GM12878 (cell line): ENCODE results near the gene RASSF8. TPM values are rescaled to one million over a fixed set of nuclear protein-coding genes. Genes with fewer than 3 reads are reported as not detected.

Experiments
- ATAC-seq: fragments of 200-7000 bp; cut with Tn5 transposase; 3 replicates; pipeline ENCODE4 v1.9.1; 2020; ENCODE audit warnings: mild to moderate bottlenecking, moderate library complexity
- Bru-seq: library from RNA; stranded (reverse); fragments of 400-500 nt; gene quantifications from one replicate; lab custom pipeline; 2021; lab: Mats Ljungman, UMichigan
- BruChase-seq, 2 experiments: library from RNA; stranded (reverse); fragments of 400-500 nt; gene quantifications; one replicate each; lab custom pipeline; 2021; lab: Mats Ljungman, UMichigan
- BruUV-seq: library from RNA; stranded (reverse); fragments of 400-500 nt; replicated peaks from 2 replicates; lab custom pipeline; 2021; lab: Mats Ljungman, UMichigan
- CTCF ChIA-PET: fragments of 300-600 bp; sonication (Branson Sonifier 250); formaldehyde crosslinking; extraction: SDS; loops from one replicate; lab custom pipeline; 2021; ENCODE audit warnings: inconsistent platforms; lab: Yijun Ruan, JAX
- POLR2A ChIA-PET: fragments of 350-600 bp; formaldehyde crosslinking; extraction: SDS; loops from one replicate; lab custom pipeline; 2021; ENCODE audit warnings: inconsistent platforms; lab: Charles Lee
- RAD21 ChIA-PET: fragments of 300-600 bp; sonication (Branson Sonifier 250); formaldehyde crosslinking; loops from one replicate; lab custom pipeline; 2023; ENCODE audit warnings: antibody characterized with exemption; ENCODE audit not compliant: unreplicated experiment; lab: Charles Lee
- SMC1A ChIA-PET: fragments of 300-600 bp; sonication (Branson Sonifier 250); formaldehyde crosslinking; loops from one replicate; lab custom pipeline; 2023; ENCODE audit not compliant: unreplicated experiment, uncharacterized antibody; lab: Charles Lee
- DNase-seq: peaks from one replicate; pipeline ENCODE4 v3.0.0-alpha.2; 2011; ENCODE audit warnings: low read depth, low spot score
- FAIRE-seq: peaks from 3 replicates; lab custom pipeline; 2011; peaks lifted over from hg19 to GRCh38; lab: Jason Lieb, UNC
- H2AFZ ChIP-seq: 2 replicates; pipeline ENCODE4 v1.6.0; 2011; ENCODE audit warnings: low read depth, low read length, control low read depth; ENCODE audit not compliant: control insufficient read depth
- H3K27ac ChIP-seq: 2 replicates; pipeline ENCODE4 v1.5.1; 2011; ENCODE audit warnings: control low read depth; ENCODE audit not compliant: control insufficient read depth, insufficient read depth
- H3K27me3 ChIP-seq, 2 experiments: replicated peaks in 1 of 2; 2 replicates each; pipeline versions ENCODE4 v1.6.0 to v1.6.1; 2011; ENCODE audit warnings: low read length in 1 of 2; ENCODE audit not compliant: control insufficient read depth in 2 of 2, insufficient read depth in 2 of 2
- H3K36me3 ChIP-seq, 2 experiments: 2 replicates each; pipeline ENCODE4 v1.5.1; 2011; ENCODE audit warnings: low read length in 1 of 2; ENCODE audit not compliant: control insufficient read depth in 2 of 2, insufficient read depth in 2 of 2
- H3K4me1 ChIP-seq: 2 replicates; pipeline ENCODE4 v1.6.1; 2011; ENCODE audit warnings: mild to moderate bottlenecking, low read length, moderate library complexity, mixed read lengths; ENCODE audit not compliant: control insufficient read depth, insufficient read depth
- H3K4me2 ChIP-seq: 2 replicates; pipeline ENCODE4 v1.6.0; 2011; ENCODE audit warnings: control low read depth; ENCODE audit not compliant: control insufficient read depth, insufficient read depth
- H3K4me3 ChIP-seq: fragments of 200-600 bp; sonication (generic); 2 replicates; pipeline ENCODE4 v1.5.1; 2016
- H3K79me2 ChIP-seq: 2 replicates; pipeline ENCODE4 v1.6.0; 2011; ENCODE audit warnings: low read length; ENCODE audit not compliant: control insufficient read depth, insufficient read depth
- H3K9ac ChIP-seq: 2 replicates; pipeline ENCODE4 v1.8.0; 2011; ENCODE audit warnings: low read length, control low read depth, mixed read lengths; ENCODE audit not compliant: control insufficient read depth, insufficient read depth
- H3K9me3 ChIP-seq: replicated peaks from 3 replicates; pipeline ENCODE4 v1.5.1; 2011; ENCODE audit warnings: mild to moderate bottlenecking, low read length; ENCODE audit not compliant: control insufficient read depth, insufficient read depth
- H4K20me1 ChIP-seq: 2 replicates; pipeline ENCODE4 v1.6.0; 2011; ENCODE audit not compliant: control insufficient read depth, insufficient read depth
- GABPA ChIP-seq: IDR thresholded peaks from 2 replicates; pipeline ENCODE4 v1.6.1; 2014; ENCODE audit warnings: antibody characterized with exemption, low read depth, mild to moderate bottlenecking, inconsistent platforms
- MTA3 ChIP-seq: IDR thresholded peaks from 2 replicates; pipeline ENCODE4 v1.6.1; 2012; ENCODE audit warnings: low read length, inconsistent platforms, borderline replicate concordance
- NR2F1 ChIP-seq: fragments of 450-650 bp; conservative IDR thresholded peaks from 2 replicates; pipeline ENCODE4 v1.6.1; 2017; ENCODE audit warnings: mild to moderate bottlenecking
- PAX8 ChIP-seq: fragments of 450-650 bp; IDR thresholded peaks from 2 replicates; pipeline ENCODE4 v1.6.1; 2017; ENCODE audit warnings: mild to moderate bottlenecking, moderate library complexity
- TARDBP ChIP-seq: IDR thresholded peaks from 2 replicates; pipeline ENCODE4 v1.6.1; 2016; ENCODE audit warnings: borderline replicate concordance
- WGBS: methylation state at CpG from one replicate; pipeline ENCODE4 v1.1.6; 2016; ENCODE audit warnings: low lambda C conversion rate; ENCODE audit not compliant: insufficient replicate concordance, insufficient coverage; ENCODE audit errors: missing lambda C conversion rate; 5-methylcytosine and 5-hydroxymethylcytosine counted together
- in situ Hi-C: fragments of 300-500 bp; cut with MboI; formaldehyde crosslinking; loops from 9 replicates; pipeline ENCODE4 v1.14.3; 2018; ENCODE audit warnings: mixed read lengths
- intact Hi-C: fragments of 100-400 bp; cut with micrococcal nuclease; formaldehyde crosslinking; loops from one replicate; pipeline ENCODE4 v1.14.2; 2022; ENCODE audit not compliant: unreplicated experiment
- long read RNA-seq, 2 experiments: library from polyadenylated mRNA; unstranded; transcript quantifications; one replicate each; pipeline ENCODE4 v2.0.0, GENCODE V29; 2019 to 2020
- polyA minus RNA-seq, 3 experiments: library from RNA; depleted of rRNA, polyadenylated mRNA; stranded (reverse); fragments of >200 nt; gene quantifications; 2 replicates each; pipeline ENCODE4 v1.2.3, GENCODE V29; 2011
- polyA plus RNA-seq, 11 experiments: library from polyadenylated mRNA; depleted of rRNA in 4 of 11; unstranded in 6 of 11; stranded (reverse) in 5 of 11; fragments of >200 nt; fragmentation: Nextera tagmentation in 4 of 11; fragmentation: Illumina TruSeq in 1 of 11; extraction: Ambion mirVana in 4 of 11; extraction: Trizol in 1 of 11; gene quantifications; 1 replicate in 1 of 11; 2 replicates in 10 of 11; pipeline versions ENCODE4 v1.2.1 to v1.2.3, GENCODE V29; 2011 to 2016; ENCODE audit warnings: inconsistent platforms in 2 of 11, missing spikeins in 2 of 11, low read depth in 1 of 11
- total RNA-seq, 4 experiments: library from RNA; depleted of rRNA in 3 of 4; stranded (reverse); fragments of >200 nt in 3 of 4; fragmentation: Illumina TruSeq in 1 of 4; extraction: Trizol in 1 of 4; gene quantifications; 2 replicates each; pipeline versions ENCODE4 v1.2.1 to v1.2.3, GENCODE V29; 2013 to 2021

The RASSF8 gene
- 0.75 TPM in 1 of 2 replicates, not detected in the other for total RNA-seq (2013; cell fraction: nucleolus; rRNA removed)
- total RNA-seq (2014; rRNA removed) = under 0.01 and 0.06 TPM in 2 replicates
- 0.18 TPM in 2 replicates for total RNA-seq (2014; rRNA removed; fragmentation: Illumina TruSeq; extraction: Trizol)
- total RNA-seq (2021) = 0.10 TPM in 1 of 2 replicates, not detected in the other
- polyA plus RNA-seq (2011; ENCODE audit: low read depth) = not detected
- 0.03 TPM in 1 of 2 replicates, not detected in the other for polyA plus RNA-seq (2011; rRNA removed)
- 0.03 TPM in 1 of 2 replicates, not detected in the other for polyA plus RNA-seq (2011; cell fraction: cytosol; rRNA removed)
- polyA plus RNA-seq (2011; cell fraction: nucleus; rRNA removed) = not detected in 2 replicates
- 0.11 TPM in 1 of 2 replicates, not detected in the other for polyA plus RNA-seq (2012)
- polyA plus RNA-seq (2014; fragmentation: Illumina TruSeq; extraction: Trizol) = 0.06 TPM in 1 of 2 replicates, not detected in the other
- not detected for polyA plus RNA-seq (2014; fragmentation: Nextera tagmentation; extraction: Ambion mirVana)
- polyA plus RNA-seq (2014; rRNA removed) = not detected in 2 replicates
- polyA plus RNA-seq (2016; fragmentation: Nextera tagmentation; extraction: Ambion mirVana) = not detected
- 0.15 TPM in 1 of 2 replicates, not detected in the other for polyA minus RNA-seq (2011; rRNA and poly(A)+ RNA removed)
- polyA minus RNA-seq (2011; cell fraction: cytosol; rRNA and poly(A)+ RNA removed) = not detected in 2 replicates
- polyA minus RNA-seq (2011; cell fraction: nucleus; rRNA and poly(A)+ RNA removed) = not detected in 2 replicates
- Bru-seq, nascent RNA = percentile 10 among the genes with signal in this experiment
- BruChase-seq, experiment 1, labeled RNA remaining after a 6-hour chase = percentile 15 among the genes with signal in this experiment
- BruChase-seq, experiment 2, labeled RNA remaining after a 2-hour chase = percentile 15 among the genes with signal in this experiment
- long read RNA-seq, experiment 1 = 0 reads
- long read RNA-seq, experiment 2 = 0 reads

GRCh38 chr12:25958428-25959070, at the start of gene RASSF8:
Gene RASSF8 (plus strand): TSS chr12:25958682. CDS start chr12:26055344, 96,662 bp downstream.
- intact Hi-C loops = no loop called here
- no peak for DNase-seq
- SMC1A ChIA-PET = no interaction called here
- FAIRE-seq = no peak
- H3K36me3 ChIP-seq = no peaks in the 10 kb centered on the region
- peaks cover 2 to 16% of the 10 kb centered on the region in 2 experiments for H3K27me3 ChIP-seq
- H2AFZ ChIP-seq = peak within 1 kb of the TSS; percentile 60
- H4K20me1 ChIP-seq = no peaks in the 10 kb centered on the region
- no peak for TF ChIP-seq PAX8
- no peak for TF ChIP-seq GABPA
- TF ChIP-seq MTA3 = no peak
- TF ChIP-seq NR2F1 = 0 out of 2 replicates have a peak, but pooled peaks have one; percentile 9
- TF ChIP-seq TARDBP = no peak
- TF ChIP-seq, all 136 proteins: peak for 1
- H3K4me3 ChIP-seq = peak within 1 kb of the TSS; percentile 60; the same call in 1 of the 2 replicates
- WGBS = 2% methylated on average over 48 of the region's 113 CpGs
- no peaks in the 10 kb centered on the region for H3K4me1 ChIP-seq
- peak; percentile 91 for ATAC-seq
- POLR2A ChIA-PET = no interaction called here
- in situ Hi-C loops = no loop called here
- no peaks in the 10 kb centered on the region for H3K79me2 ChIP-seq
- no TSS peak for BruUV-seq
- no peaks in the 10 kb centered on the region for H3K9me3 ChIP-seq
- H3K27ac ChIP-seq = no peak within 1 kb of the TSS
- H3K9ac ChIP-seq = no peak within 1 kb of the TSS
- RAD21 ChIA-PET = interaction anchor here (0.6 kb wide), 1 partner anchor 181 kb away, joined by 3 read pairs; no protein-coding TSS in a partner anchor
- peak within 1 kb of the TSS; percentile 89 for H3K4me2 ChIP-seq
- CTCF ChIA-PET = no interaction called here
